Retina (tissue), 1 donor: ENCODE results near the gene CABLES1.

Experiments used
- DNase-seq: peaks from one replicate; pipeline ENCODE4 v3.0.0-alpha.2; 2016

CABLES1 gene

GRCh38 chr18:23171581-23172156 is 36.4 kb downstream of the CABLES1 start:
- DNase-seq, result no peak

GRCh38 chr18:23172591-23173380 is 37.5 kb downstream of the CABLES1 start:
- no peak for DNase-seq

GRCh38 chr18:23173912-23174311 is 38.6 kb downstream of the CABLES1 start:
- no peak for DNase-seq

- DNase-seq, result peak; percentile 82
These were observed 41.6 kb downstream of the CABLES1 start for GRCh38 chr18:23176701-23177432.

GRCh38 chr18:23177433-23178072 is 42.3 kb downstream of the CABLES1 start:
- DNase-seq, result no peak

GRCh38 chr18:23178201-23178600 is 42.9 kb downstream of the CABLES1 start:
- no peak for DNase-seq

- DNase-seq, result no peak
These were observed 43.4 kb downstream of the CABLES1 start for GRCh38 chr18:23178661-23179081.

GRCh38 chr18:23179416-23179815 is 44.1 kb downstream of the CABLES1 start:
- DNase-seq, result no peak

- DNase-seq, result no peak
These were observed 46.3 kb downstream of the CABLES1 start for GRCh38 chr18:23181547-23181946.

- no peak for DNase-seq
These were observed 47.3 kb downstream of the CABLES1 start for GRCh38 chr18:23182606-23183005.

GRCh38 chr18:23183411-23184150 is 48.3 kb downstream of the CABLES1 start:
- DNase-seq, result no peak

- no peak for DNase-seq
These were observed 51.5 kb downstream of the CABLES1 start for GRCh38 chr18:23186781-23187180.

- no peak for DNase-seq
These were observed 52.9 kb downstream of the CABLES1 start for GRCh38 chr18:23188068-23188760.

- no peak for DNase-seq
These were observed 53.8 kb downstream of the CABLES1 start for GRCh38 chr18:23189099-23189498.

- no peak for DNase-seq
These were observed 54.7 kb downstream of the CABLES1 start for GRCh38 chr18:23189768-23190661.

- DNase-seq, result no peak
These were observed 55.9 kb downstream of the CABLES1 start for GRCh38 chr18:23191232-23191631.

GRCh38 chr18:23193742-23194141 is 58.5 kb downstream of the CABLES1 start:
- DNase-seq, result no peak

- DNase-seq, result no peak
These were observed 59.1 kb downstream of the CABLES1 start for GRCh38 chr18:23194155-23194996.

GRCh38 chr18:23194997-23195957 is 60.0 kb downstream of the CABLES1 start:
- DNase-seq, result no peak
